NCI-H1417 (cell line): ENCODE data around the gene CDC7.
A peak's percentile ranks its signal among the peaks of the same experiment; 100 is the strongest.
"Not testable (repeated sequence)": the region's sequence is repeated elsewhere in the genome, so short reads cannot be mapped to it uniquely, and the experiment has no call there.

Experiments used
- DNase-seq, 3 experiments: peaks; one replicate each; lab custom pipeline; 2025; lab: John Stamatoyannopoulos, UW

The CDC7 gene

DNA sequence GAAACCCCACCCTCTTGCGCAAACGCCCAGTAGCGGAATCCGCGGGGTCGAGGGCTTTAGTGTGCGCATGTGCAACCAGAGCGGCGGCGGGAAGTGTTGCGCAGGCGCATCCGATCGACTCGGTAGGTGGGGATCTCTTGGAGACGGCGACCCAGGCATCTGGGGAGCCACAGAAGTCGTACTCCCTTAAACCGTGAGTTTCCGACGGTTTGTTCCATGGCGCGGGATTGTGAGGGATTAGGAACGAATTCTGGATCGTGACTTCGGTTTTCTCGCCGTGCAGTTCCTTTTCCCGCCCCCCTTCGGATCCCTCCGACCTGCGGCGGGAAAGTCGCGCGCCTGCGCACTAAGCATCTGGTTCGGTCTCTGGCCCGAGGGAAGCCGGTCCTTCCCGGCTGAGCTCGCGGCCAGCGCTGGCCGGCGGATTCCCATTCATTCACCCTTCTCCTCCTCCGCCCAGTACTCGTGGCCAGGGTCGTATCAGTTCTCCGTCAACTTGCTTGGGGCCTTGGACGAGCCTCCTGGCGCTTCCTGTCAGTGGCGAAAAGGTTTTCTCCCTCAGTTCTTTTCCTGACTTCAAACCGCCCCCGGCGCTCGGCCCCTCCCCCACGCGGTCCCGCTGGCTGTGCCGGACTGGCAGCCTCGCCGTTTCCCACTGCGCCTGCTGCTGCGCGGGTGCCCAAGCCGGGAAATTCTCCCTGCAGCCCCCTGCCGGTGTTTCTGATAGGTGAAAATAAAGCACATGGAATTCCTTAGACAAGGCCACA, at the start of gene CDC7:
TSS of gene CDC7 (plus strand) at position 96 of the 767 bp plus-strand sequence. CDS start 866 bp downstream, outside the sequence.
- peak; percentile 93 to 98 (median 98) for DNase-seq

DNA sequence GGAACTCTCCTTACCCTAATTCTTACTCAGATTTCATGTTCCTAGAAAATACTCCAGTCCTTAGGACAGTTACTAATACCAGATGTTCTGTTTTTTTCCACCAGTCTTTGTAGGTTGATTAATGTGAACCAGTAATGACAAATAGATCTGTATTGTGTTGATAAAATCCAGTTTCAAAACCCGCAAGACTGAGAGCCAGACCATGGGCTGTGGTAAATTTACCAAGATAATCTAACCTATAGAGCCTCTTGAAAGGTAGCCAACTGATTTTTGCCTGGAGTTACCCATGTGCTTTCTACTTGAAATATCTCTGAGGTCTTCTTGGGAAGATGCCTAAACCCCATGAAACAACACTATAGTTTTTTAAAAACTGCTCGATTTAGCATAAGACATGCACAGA, 46.5 kb upstream of the CDC7 start:
- DNase-seq, result no peak

DNA sequence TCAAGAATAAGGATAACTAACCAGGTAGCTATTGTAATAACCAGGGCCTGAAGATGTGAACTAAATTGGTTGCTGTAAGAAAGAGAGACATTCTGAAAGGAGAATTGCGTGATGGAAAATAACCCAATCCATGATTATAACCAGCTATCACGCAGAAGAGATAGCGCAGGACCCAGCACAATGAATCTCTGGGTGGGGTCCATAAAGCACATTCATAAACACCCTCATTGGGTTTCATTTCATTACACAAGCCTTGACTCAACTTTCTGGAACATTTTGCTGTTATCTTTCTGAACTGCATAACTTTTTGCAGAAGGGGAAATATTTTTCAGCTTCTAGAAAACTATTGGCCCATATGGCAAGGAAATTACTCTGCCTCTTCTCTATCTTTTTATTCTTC, 45.3 kb upstream of the CDC7 start:
- no peak for DNase-seq

DNA sequence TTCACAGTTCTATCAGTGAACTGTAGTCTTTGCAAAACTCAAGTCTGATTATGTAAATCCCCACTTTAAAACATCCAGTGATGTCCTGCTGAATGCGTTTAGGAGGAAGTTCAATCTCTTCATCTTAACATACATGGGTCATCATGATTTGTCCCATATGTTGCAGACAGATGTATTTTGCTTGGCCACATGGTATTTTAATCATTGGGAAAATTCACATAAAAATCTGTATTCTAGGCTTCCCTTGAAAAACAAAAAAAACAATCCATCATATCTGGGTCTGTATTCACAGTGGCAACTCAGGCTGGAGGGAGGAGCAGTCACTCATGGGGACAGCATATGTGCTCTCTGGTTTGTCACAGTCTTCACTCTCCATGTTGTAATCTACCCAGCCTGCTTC, 44.8 kb upstream of the CDC7 start:
- DNase-seq, result no peak

DNA sequence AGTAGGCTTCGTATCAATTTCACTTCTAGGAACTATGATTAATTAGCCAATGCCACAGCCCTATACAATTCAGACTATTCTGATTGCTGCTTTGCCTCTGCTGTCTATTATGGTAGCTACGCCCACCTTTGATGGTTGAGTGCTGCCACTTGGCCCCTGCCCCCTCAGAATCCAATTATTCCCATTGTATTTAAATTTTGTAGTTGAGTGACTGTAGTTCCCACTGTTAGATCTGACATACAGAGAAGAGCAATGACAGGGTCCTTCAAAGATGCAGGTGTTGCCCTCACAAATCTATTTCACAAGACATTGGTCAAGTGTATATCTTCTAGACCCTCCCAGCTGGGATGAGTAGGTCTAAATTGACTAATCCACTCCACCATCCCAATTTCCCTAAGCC, 35.3 kb upstream of the CDC7 start:
- not testable (repeated sequence) for DNase-seq

DNA sequence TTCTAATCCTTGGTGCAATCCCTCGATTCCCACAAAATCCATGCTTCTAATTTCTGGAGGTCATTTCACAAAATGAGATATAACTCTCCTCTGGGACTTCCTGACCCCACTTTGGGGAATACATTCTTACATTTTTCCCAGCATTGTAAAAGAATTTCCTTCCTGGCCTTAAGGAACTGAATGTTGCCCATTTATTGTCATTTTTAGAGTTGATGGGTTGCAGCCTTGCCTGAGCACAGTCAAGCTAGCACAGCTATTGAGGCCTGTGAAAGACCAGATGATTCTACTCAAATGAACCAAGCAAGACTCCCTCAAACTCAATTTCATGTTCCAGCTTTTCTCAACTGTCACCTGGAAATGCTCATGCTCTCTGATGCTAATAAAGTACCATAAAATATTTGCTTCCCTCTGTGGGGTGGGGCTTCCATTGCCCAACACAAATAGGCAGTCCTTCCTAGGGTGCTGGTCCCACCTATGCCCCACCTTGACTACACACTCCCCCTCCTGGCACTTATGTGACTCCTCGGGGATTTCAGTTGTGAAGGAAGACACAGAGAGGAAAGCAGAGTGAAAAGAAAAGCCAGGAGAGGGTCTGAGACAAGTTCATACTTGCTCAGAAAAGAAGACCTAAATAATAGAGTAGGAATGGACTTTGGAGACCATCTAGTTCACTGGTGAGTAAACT, 24.0 kb upstream of the CDC7 start:
- DNase-seq, result no peak

DNA sequence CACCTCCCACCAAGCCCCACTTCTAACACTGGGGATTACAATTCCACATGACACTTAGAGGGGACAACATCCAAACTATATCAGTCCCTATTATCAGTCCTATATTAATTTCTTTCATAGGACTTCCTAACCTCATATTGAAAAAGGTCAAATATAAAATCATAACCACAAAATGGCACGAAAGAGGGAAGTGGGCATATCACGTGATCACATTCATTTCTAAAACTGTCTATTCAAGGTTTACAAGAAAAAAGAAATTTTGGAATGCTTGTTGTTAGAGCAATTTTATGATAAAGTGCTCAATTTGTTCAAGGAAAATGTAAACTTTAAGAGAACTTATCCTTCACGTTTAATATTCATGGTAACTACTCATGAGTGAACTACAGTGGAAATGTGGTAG, 13.2 kb upstream of the CDC7 start:
- no peak for DNase-seq

DNA sequence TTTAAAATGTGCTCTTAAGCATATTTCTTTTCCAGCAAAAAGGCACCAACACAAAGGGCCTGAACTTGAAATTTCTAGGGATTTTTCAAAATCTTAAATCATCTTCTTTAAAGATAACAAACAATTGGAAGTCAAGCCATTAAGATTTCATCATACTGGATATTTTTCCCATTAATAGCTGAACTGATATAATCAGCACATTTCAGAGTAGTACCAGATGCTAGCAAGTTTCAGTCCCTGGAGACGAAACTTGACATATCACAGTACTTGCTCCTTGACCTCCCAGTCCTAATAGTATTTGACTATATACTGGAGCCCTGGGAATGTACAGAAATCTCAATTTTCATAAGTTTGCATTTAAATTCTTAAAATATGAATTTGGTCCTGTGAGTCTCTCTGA, 10.2 kb upstream of the CDC7 start:
- DNase-seq, result no peak

DNA sequence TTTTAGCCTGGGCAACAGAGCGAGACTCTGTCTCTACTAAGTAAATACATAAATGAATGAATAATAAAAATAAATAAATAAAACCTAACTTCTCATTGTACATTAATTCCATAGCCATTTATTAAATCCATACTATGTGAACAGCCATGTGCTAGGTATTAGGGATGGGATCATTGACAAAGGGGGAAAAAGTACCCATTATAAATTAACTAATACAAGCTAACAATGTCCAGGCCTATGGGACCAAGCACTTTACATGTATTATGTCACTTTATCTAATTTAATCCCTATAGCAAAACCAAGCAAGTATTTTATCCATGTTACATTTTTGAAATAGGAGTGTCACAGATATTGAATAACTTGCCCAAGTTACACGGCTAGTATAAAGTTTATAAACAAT, 2.6 kb upstream of the CDC7 start:
- no peak for DNase-seq

DNA sequence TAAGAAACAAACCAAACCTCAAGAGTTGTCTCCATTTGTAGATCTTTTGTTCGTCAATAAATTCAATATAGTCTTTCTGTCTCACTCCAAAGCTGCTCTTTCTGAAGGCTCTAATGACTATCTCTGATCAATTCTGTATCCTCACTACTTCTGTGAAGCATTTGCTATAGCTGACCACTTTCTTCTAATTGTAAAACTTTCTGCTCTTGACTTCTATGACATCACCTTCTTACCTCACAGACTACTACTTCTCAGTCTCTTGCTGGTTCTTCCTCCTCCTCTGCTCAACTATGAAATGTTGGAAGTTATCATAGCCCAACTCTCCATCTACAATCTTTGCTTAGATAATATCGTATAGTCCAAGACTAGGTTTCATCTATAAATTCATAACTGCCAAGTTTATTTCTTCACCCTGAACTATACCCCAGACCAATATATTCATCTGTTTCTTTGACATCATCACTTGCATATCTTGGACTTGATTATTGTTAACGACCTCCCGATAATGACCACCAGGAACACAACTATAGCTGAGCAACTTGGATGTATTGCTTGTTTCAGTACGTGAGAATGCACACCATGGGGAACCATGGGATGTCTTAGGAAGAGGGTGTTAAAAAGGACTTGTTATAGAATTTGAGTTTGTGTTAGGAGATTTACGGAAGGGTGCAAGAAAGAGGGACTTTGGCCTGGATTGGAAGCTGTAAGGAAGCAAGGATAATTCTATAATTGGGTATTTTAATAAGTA, 2.0 kb upstream of the CDC7 start:
- DNase-seq, result no peak

DNA sequence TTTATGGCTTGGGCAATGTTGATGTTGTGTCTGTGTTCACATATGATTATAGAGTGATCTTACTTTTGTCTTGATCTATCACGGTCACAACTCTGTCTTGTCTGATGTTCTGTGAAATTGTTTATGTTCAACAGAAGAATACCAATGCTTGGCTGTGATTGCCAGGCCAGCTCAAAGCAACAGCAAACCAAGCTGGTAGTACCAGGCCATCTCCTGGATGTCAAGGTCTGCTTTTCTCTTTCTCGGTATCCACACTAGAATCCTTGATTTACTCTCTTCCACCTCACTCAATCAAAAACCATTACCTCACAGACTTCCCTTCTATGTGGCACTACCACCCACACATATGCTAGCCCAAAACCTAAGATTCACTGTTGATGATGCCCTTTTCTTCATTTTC, 1.3 kb upstream of the CDC7 start:
- no peak for DNase-seq

DNA sequence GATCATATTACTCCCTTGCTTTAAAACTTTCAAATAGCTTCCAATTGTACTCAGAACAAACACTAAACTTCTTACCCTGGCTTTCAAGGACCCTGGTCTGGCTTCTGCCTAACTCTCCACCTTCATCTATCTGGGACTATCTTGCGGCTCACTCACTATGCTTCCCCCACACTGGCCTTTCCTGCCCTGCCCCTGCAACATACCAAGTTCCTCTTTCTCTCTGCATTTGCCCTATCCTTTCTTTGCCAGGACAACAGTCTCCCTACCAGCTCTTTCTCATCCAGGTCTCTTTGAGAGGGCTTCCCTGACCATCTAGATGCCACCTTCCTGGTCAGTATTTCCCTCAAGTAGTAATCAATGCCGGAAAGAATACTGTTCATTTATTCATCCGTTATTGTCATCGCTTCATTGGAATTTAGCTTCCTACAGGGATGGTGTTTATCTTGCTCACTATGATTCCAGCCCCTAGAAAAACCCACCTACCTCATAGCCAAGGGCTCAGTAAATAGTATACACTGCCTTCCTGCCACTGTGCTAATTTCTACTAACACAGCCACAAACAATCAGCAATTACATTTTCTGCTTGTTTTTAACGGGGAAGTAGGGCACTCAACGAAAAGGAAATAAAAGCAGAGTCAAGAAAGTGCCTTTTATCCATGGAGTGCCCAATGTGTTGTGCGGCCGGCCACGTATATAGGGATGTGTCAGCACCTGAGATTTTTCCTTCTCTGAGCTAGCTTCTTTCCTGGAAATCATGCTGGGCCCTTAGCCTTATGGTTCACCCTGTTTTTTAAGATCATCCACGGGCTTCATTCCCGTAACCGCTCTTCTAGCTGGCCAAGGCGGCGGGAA, 521 bp upstream of the CDC7 start:
- no peak for DNase-seq

DNA sequence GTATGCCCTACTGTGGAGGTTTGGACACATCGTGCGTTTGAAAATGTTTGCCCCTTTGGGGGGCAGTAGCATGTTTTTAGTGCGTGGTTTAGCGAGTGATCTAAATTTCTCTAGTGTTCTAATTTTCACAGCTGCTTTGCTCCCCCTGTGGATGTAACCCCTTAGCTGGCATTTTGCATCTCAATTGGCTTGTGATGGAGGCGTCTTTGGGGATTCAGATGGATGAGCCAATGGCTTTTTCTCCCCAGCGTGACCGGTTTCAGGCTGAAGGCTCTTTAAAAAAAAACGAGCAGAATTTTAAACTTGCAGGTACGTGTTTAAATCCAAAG, 836 bp downstream of the CDC7 start:
- DNase-seq, result peak in 2 of 3 experiments; percentile 76 to 96

DNA sequence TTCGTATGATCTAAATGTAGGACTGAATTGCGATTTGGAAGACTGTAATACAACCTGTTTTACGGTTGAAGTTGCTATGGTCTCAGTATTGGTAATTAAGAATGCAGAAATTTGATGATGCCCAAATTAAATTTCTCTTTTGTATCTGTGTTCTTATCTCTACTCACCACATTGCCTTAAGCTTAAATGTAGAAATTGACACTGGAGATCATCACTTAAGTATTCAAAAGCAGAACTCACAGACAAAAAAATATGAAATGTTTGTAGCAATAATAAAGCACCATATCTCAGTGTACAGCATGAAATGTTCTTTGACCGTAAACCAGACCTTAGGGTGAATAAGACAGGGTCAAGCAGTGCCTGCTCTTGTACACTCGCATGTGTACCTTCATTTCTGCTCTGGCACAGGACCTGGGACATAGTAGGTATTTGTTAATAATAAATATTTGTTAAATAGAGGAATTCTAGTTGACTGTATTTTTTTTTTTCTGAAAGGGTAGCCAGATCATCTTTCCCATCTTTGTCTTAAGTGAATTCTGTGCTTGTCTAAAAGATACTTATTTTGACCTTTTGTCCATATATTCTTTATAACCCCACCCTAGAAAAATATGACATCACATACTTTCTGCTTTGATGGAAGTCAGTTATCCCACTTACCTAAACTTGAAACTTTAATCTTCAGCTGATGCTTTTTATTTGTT, 1.5 kb downstream of the CDC7 start:
- DNase-seq, result peak in 1 of 3 experiments; percentile 63

DNA sequence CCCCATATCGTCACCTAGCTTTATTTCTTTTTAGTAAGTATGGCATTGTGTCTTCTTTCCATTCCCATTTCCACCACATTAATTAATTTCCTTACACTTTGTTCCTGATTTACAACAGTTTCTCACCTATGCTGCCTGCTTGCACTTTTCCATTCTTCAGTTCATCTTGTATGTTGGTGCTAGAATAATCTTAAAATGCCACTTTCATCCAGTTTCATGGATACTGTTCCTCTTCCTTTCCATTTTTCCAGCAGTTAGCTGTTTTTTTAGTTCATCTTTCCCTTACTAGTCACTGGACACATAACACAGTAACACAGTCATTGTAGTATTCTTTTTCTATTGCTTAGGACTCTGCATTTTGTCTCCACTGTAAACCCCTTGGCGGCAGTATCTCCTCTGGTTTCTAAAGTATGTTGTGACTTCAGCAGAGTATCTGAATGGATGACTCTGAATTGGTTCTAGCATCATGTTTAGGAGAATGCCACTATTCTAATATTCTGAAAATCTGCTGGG, 2.1 kb downstream of the CDC7 start:
- DNase-seq, result peak in 1 of 3 experiments; percentile 48

DNA sequence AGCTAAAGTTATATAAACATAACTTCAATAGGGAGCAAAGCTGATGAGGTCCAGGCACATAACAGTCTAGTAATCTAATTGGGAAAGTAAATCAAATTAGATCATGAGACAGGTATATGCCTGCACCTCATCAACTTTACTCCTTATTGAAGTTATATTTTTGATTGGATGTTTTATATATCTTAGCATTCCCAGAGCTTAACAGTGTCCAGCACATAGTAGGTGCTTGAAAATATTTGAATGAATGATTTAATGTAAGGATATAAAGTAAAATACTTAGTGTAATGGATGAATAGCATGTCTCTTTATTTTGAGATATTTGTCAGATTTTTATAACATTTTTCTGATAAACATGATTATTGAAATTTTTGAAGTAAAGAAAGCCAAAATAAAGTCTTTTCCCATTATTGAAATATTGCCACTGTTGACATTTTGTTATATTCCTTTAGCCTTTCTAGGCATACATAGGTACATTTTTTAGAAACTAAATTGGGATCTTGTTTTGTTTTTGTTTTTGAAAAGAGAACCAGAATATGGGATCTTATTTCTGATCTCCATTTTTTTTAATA, 2.8 kb downstream of the CDC7 start:
- DNase-seq, result no peak

DNA sequence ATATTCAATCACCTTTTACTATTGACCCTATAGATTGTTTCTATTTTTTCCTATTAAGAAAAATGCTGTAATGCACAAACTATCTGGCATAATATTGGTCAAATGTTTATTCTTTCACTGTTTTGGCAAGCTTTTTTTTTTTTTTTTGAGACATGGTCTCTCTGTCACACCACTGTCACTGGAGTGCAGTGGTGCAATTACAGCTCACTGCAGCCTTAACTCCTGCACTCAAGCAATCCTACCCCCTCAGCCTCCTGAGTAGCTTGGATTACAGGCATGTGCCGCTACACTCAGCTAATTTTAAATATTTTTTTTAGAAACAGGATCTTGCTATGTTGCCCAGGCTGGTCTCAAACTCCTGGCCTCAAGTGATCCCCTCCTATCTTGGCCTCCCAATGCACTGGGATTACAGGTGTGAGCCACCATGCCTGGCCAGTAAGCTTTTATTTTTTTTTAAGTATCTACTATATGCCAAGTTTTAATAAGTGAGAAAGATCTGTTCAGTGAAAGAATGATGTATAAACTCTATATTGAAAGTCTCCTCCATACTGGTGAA, 3.4 kb downstream of the CDC7 start:
- no peak for DNase-seq

DNA sequence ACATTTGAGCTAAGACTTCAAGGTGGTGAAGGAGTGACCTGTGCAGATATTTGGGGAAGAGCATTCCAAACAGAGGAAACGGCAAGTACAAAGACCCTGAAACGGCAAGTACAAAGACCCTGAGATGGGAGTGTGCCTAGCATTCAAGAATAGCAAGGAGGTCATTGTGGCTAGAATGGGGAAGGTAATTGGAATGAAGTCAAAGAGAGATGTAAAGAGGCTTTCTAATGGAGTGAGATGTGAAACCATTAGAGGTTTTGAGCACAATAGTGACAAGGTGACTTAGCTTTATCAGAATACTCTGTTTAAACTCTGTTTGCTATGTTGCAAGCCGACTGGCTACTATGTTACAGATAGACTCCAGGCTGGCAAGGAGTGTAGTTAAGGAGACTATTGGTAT, 4.4 kb downstream of the CDC7 start:
- no peak for DNase-seq

DNA sequence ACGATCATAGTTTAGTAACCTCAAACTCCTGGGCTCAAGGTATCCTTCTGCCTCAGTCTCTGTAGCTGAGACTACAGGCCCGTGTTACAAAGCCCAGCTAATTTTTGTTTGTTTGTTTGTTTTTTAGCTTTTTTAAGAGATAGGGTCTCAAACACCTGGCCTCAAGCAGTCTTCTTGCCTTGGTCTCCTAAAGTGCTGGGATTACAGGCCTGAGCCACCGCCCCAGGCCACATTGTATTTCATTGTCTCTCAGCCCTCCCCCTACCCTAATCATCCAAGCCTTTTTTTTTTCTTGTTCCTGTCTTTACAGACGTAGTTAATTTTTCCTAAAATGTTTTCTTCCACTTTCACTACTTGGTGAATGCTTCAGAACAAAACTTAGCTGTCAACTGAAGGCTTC, 5.4 kb downstream of the CDC7 start:
- no peak for DNase-seq

DNA sequence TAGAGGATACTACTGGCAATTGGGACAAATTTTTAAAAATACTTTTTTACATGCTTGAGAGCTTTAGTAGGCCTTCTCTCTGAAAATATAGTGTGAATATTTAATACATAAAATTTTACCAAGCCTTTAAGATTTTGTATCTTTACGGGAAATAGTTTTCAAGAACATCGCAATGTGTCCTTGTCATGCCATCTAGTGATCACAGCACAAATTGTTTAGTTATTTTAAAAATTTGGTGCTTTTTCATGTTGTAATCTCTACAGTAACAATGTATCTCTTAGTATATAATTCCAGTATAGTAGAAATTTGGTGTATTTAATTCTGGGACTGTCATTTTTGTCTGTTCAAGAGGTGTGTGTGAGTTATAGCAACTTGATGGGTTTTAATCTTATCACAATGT, 6.7 kb downstream of the CDC7 start:
- no peak for DNase-seq

DNA sequence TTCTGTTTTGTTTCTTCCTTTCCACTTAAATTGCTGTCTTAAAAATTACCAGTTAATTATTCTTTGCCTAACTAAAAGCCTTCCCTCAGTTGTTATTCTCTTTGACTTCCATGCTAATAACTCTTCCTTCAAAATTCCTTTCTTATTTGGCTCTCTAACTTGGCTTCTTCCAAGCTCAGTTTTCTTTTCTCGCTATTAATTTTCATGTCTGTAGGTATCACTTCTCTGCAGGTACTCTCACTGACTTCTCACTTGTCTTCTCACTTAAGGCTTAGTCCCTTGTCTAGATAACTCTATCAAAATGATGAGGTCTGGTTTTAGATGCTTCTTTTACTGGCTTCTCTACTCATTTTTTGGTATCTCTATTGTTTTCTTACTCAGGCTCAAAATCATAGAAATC, 10.1 kb downstream of the CDC7 start:
- DNase-seq, result no peak
